GM13977 (cell line): ENCODE measurements around the gene AXIN2.

Experiments
- DNase-seq: peaks from one replicate; pipeline ENCODE4 v3.0.0; 2012; ENCODE audit warnings: low spot score
- CTCF ChIP-seq: IDR thresholded peaks from 2 replicates; pipeline ENCODE4 v1.5.1; 2012; ENCODE audit warnings: mild to moderate bottlenecking, control low read depth; ENCODE audit not compliant: insufficient read depth; ENCODE audit errors: extremely low read depth, missing control alignments
- in situ Hi-C: fragments of 300-500 bp; cut with MboI; formaldehyde crosslinking; loops from one replicate; pipeline ENCODE4 v1.12.0; 2022; ENCODE audit warnings: low sequenced_read_pairs, low pct_unique_long_range_greater_than_20kb, mixed read lengths, inconsistent platforms; ENCODE audit not compliant: unreplicated experiment

Gene AXIN2

GRCh38 chr17:65567566-65567965 is 6.1 kb upstream of the AXIN2 start:
- in situ Hi-C loops = no loop called here
- TF ChIP-seq CTCF = no peak
- DNase-seq = no peak

GRCh38 chr17:65565559-65565958 is 4.1 kb upstream of the AXIN2 start:
- TF ChIP-seq CTCF = no peak
- in situ Hi-C loops = no loop called here

GRCh38 chr17:65564793-65565192 is 3.3 kb upstream of the AXIN2 start:
- in situ Hi-C loops = no loop called here
- TF ChIP-seq CTCF = no peak
- DNase-seq = no peak

More at GRCh38 chr17:65565559-65565958, 4.1 kb upstream of the AXIN2 start:
- DNase-seq = no peak

- TF ChIP-seq CTCF = no peak
- in situ Hi-C loops = no loop called here
- no peak for DNase-seq
Measured at GRCh38 chr17:65562206-65562531, 721 bp upstream of the AXIN2 start.

- peak; percentile 72 for DNase-seq
- in situ Hi-C loops = no loop called here
- no peak for TF ChIP-seq CTCF
Measured at GRCh38 chr17:65560628-65561451, 608 bp downstream of the AXIN2 start.

GRCh38 chr17:65559804-65560627 is 1.4 kb downstream of the AXIN2 start:
- peak; percentile 47 for DNase-seq
- no peak for TF ChIP-seq CTCF
- in situ Hi-C loops = no loop called here
